ENCODE measurements around the gene SLIT3. TPM values are rescaled to one million over a fixed set of nuclear protein-coding genes. Genes with fewer than 3 reads are reported as not detected.

SLIT3 gene
- total and polyA plus RNA-seq, 10 of the 15 experiments (the other 5 are each of a cell fraction or from before 2014, with no cell fraction given) = 0.05 TPM; not detected in 9

GRCh38 chr5:168831383-168831782, 469.6 kb downstream of the SLIT3 start:
- ChIA-PET RAD21 (ENCODE audit: unreplicated experiment) (no interaction called here), POLR2A (no interaction called here), CTCF (no interaction called here), SMC1A (ENCODE audit: uncharacterized antibody, unreplicated experiment) (no interaction called here)
- Histone ChIP-seq H3K4me3 (no peak overlapping the region), H3K27ac (ENCODE audit: control insufficient read depth, insufficient read depth) (no peak overlapping the region), H3K27me3 (replicated peaks in 1 of 2; ENCODE audit: control insufficient read depth in 2 of 2, insufficient read depth in 2 of 2, low read length in 1 of 2) (no peaks in the 10 kb centered on the region; a peak in 1 of 4 replicates), H3K9ac (ENCODE audit: control insufficient read depth, insufficient read depth, low read length) (no peak overlapping the region), H3K4me2 (ENCODE audit: control insufficient read depth, insufficient read depth) (no peak overlapping the region), H3K79me2 (ENCODE audit: control insufficient read depth, insufficient read depth, low read length) (no peaks in the 10 kb centered on the region), H4K20me1 (ENCODE audit: control insufficient read depth, insufficient read depth) (no peaks in the 10 kb centered on the region), H3K36me3 (ENCODE audit: control insufficient read depth in 2 of 2, insufficient read depth in 2 of 2, low read length in 1 of 2) (no peaks in the 10 kb centered on the region), H3K9me3 (replicated peaks; ENCODE audit: control insufficient read depth, insufficient read depth, low read length) (no peaks in the 10 kb centered on the region), H2AFZ (ENCODE audit: control insufficient read depth, low read depth, low read length) (no peak overlapping the region), H3K4me1 (ENCODE audit: control insufficient read depth, insufficient read depth, low read length) (no peaks in the 10 kb centered on the region)
- intact Hi-C loops (cut with micrococcal nuclease; ENCODE audit: unreplicated experiment) = no loop called here
- ATAC-seq (no peak), DNase-seq (ENCODE audit: low read depth, low spot score) (no peak), FAIRE-seq (no peak)
- 43% methylated on average over 7 of the region's 7 CpGs for WGBS (ENCODE audit: insufficient coverage, insufficient replicate concordance, low lambda C conversion rate, missing lambda C conversion rate)
- in situ Hi-C loops (cut with MboI) = no loop called here
- no peak for TF ChIP-seq PAX8 (IDR thresholded peaks at IDR 0.05)
- BruUV-seq (replicated peaks) = no TSS peak

- Histone ChIP-seq H3K27me3 (replicated peaks in 1 of 2; ENCODE audit: control insufficient read depth in 2 of 2, insufficient read depth in 2 of 2, low read length in 1 of 2) (no peaks in the 10 kb centered on the region; a peak in 1 of 4 replicates), H3K9me3 (replicated peaks; ENCODE audit: control insufficient read depth, insufficient read depth, low read length) (no peaks in the 10 kb centered on the region), H3K9ac (ENCODE audit: control insufficient read depth, insufficient read depth, low read length) (no peak overlapping the region), H3K79me2 (ENCODE audit: control insufficient read depth, insufficient read depth, low read length) (no peaks in the 10 kb centered on the region), H4K20me1 (ENCODE audit: control insufficient read depth, insufficient read depth) (no peaks in the 10 kb centered on the region), H3K27ac (ENCODE audit: control insufficient read depth, insufficient read depth) (no peak overlapping the region), H3K4me1 (ENCODE audit: control insufficient read depth, insufficient read depth, low read length) (no peaks in the 10 kb centered on the region), H3K4me2 (ENCODE audit: control insufficient read depth, insufficient read depth) (no peak overlapping the region), H3K4me3 (no peak overlapping the region), H2AFZ (ENCODE audit: control insufficient read depth, low read depth, low read length) (no peak overlapping the region), H3K36me3 (ENCODE audit: control insufficient read depth in 2 of 2, insufficient read depth in 2 of 2, low read length in 1 of 2) (no peaks in the 10 kb centered on the region)
- SMC1A ChIA-PET (ENCODE audit: uncharacterized antibody, unreplicated experiment) = no interaction called here
- ATAC-seq (no peak), DNase-seq (ENCODE audit: low read depth, low spot score) (no peak), FAIRE-seq (no peak)
- POLR2A ChIA-PET = no interaction called here
- RAD21 ChIA-PET (ENCODE audit: unreplicated experiment) = no interaction called here
- TF ChIP-seq SUZ12 (IDR thresholded peaks at IDR 0.05; ENCODE audit: unreplicated experiment) (no peak), EED (IDR thresholded peaks at IDR 0.05; ENCODE audit: low read depth) (no peak)
- intact Hi-C loops (cut with micrococcal nuclease; ENCODE audit: unreplicated experiment) (no loop called here), in situ Hi-C loops (cut with MboI) (no loop called here)
- no TSS peak for BruUV-seq (replicated peaks)
- 0% methylated on average over 3 of the region's 3 CpGs for WGBS (ENCODE audit: insufficient coverage, insufficient replicate concordance, low lambda C conversion rate, missing lambda C conversion rate)
- CTCF ChIA-PET = no interaction called here
Measured at GRCh38 chr5:168830833-168831232, 470.1 kb downstream of the SLIT3 start.
